Keratinocyte (primary cell): ENCODE results near the gene BSG. TPM values are rescaled to one million over a fixed set of nuclear protein-coding genes. Genes with fewer than 3 reads are reported as not detected.

Experiments
- DNase-seq: peaks from one replicate; pipeline ENCODE4 v3.0.0-alpha.2; 2011; ENCODE audit warnings: low read depth, missing footprints, low spot score
- FAIRE-seq: peaks from 2 replicates; lab custom pipeline; 2011; peaks lifted over from hg19 to GRCh38; lab: Jason Lieb, UNC
- H2AFZ ChIP-seq: 2 replicates; pipeline ENCODE4 v1.6.0; 2012; ENCODE audit warnings: low read length, control low read depth, inconsistent platforms; ENCODE audit not compliant: control insufficient read depth
- H3K27ac ChIP-seq: 2 replicates; pipeline ENCODE4 v1.5.1; 2011; ENCODE audit warnings: low read length; ENCODE audit not compliant: control insufficient read depth, insufficient read depth
- H3K27me3 ChIP-seq: 3 replicates; pipeline ENCODE4 v1.6.0; 2011; ENCODE audit warnings: low read length; ENCODE audit not compliant: control insufficient read depth, insufficient read depth; ENCODE audit errors: extremely low read depth
- H3K36me3 ChIP-seq, 2 experiments: 2 replicates in 1 of 2; 3 replicates in 1 of 2; pipeline ENCODE4 v1.5.1; 2011; ENCODE audit warnings: low read length in 2 of 2, mild to moderate bottlenecking in 1 of 2; ENCODE audit not compliant: control insufficient read depth in 2 of 2, insufficient read depth in 2 of 2; ENCODE audit errors: extremely low read depth in 1 of 2
- H3K4me1 ChIP-seq: 3 replicates; pipeline ENCODE4 v1.5.1; 2011; ENCODE audit warnings: low read length; ENCODE audit not compliant: control insufficient read depth, insufficient read depth; ENCODE audit errors: extremely low read depth
- H3K4me2 ChIP-seq: 3 replicates; pipeline ENCODE4 v1.6.0; 2011; ENCODE audit warnings: low read depth, low read length; ENCODE audit not compliant: control insufficient read depth, insufficient read depth; ENCODE audit errors: extremely low read depth
- H3K4me3 ChIP-seq, 3 experiments: fragments of 200-600 bp in 1 of 3; sonication (generic) in 1 of 3; 2 replicates in 2 of 3; 3 replicates in 1 of 3; pipeline ENCODE4 v1.5.1; 2011 to 2016; ENCODE audit warnings: low read length in 3 of 3, mild to moderate bottlenecking in 3 of 3, control low read depth in 2 of 3, inconsistent platforms in 1 of 3, low read depth in 1 of 3, mixed read lengths in 1 of 3, mixed run types in 1 of 3, moderate library complexity in 1 of 3; ENCODE audit not compliant: control insufficient read depth in 2 of 3, insufficient read depth in 2 of 3; ENCODE audit errors: extremely low read depth in 1 of 3
- H3K79me2 ChIP-seq: 2 replicates; pipeline ENCODE4 v1.6.0; 2012; ENCODE audit warnings: low read length; ENCODE audit not compliant: control insufficient read depth, insufficient read depth
- H3K9ac ChIP-seq: 3 replicates; pipeline ENCODE4 v1.6.0; 2011; ENCODE audit warnings: low read length; ENCODE audit not compliant: control insufficient read depth, insufficient read depth; ENCODE audit errors: extremely low read depth
- H3K9me1 ChIP-seq: 3 replicates; pipeline ENCODE4 v1.6.0; 2011; ENCODE audit warnings: low read length; ENCODE audit not compliant: control insufficient read depth, insufficient read depth; ENCODE audit errors: extremely low read depth
- H3K9me3 ChIP-seq: 2 replicates; pipeline ENCODE4 v1.5.1; 2012; ENCODE audit warnings: low read depth, low read length; ENCODE audit not compliant: control insufficient read depth
- H4K20me1 ChIP-seq: 3 replicates; pipeline ENCODE4 v1.6.0; 2011; ENCODE audit warnings: low read length; ENCODE audit not compliant: control insufficient read depth, insufficient read depth; ENCODE audit errors: extremely low read depth
- CTCF ChIP-seq, 3 experiments: IDR thresholded peaks in 1 of 3; conservative IDR thresholded peaks in 1 of 3; optimal IDR thresholded peaks in 1 of 3; 2 replicates in 2 of 3; 3 replicates in 1 of 3; pipeline versions ENCODE3 to v1.5.1; 2011; ENCODE audit warnings: low read length in 3 of 3, mild to moderate bottlenecking in 3 of 3, moderate library complexity in 2 of 3, control low read depth in 1 of 3, inconsistent platforms in 1 of 3; ENCODE audit not compliant: insufficient read depth in 2 of 3; ENCODE audit errors: extremely low read depth in 1 of 3
- EZH2 ChIP-seq: IDR thresholded peaks from one replicate; pipeline ENCODE4 v1.6.1; 2012; ENCODE audit warnings: inconsistent platforms, mild to moderate bottlenecking, low read length, moderate library complexity
- dilution Hi-C: fragments of 300-500 bp; cut with MboI; formaldehyde crosslinking; loops from one replicate; pipeline ENCODE4 v1.7.0; 2020; ENCODE audit warnings: low sequenced_read_pairs; ENCODE audit not compliant: extremely low pct_ligation_motif_present
- polyA plus RNA-seq, 5 experiments: library from polyadenylated mRNA; depleted of rRNA in 3 of 5; stranded (reverse) in 3 of 5; stranded (forward) in 1 of 5; unstranded in 1 of 5; fragments of >200 nt; gene quantifications; 1 replicate in 1 of 5; 2 replicates in 3 of 5; 3 replicates in 1 of 5; pipeline versions ENCODE4 v1.2.1 to v1.2.3, GENCODE V29; 2011 to 2012; ENCODE audit warnings: missing spikeins in 2 of 5, low read depth in 1 of 5, low replicate concordance in 1 of 5

The BSG gene
- polyA plus RNA-seq, 1 donor (not counting 4 experiments of a cell fraction or from before 2014, with no cell fraction given) = 388 TPM

GRCh38 chr19:534088-534487 is 38.3 kb upstream of the BSG start:
- Histone ChIP-seq H3K27me3 (no peaks in the 10 kb centered on the region), H3K4me1 (peaks cover 13% of the 10 kb centered on the region), H3K36me3 (peaks cover 10 to 16% of the 10 kb centered on the region in 2 experiments), H3K4me3 (peak overlapping the region in 1 of 3 experiments; percentile 94), H3K27ac (no peak overlapping the region), H4K20me1 (peaks cover 22% of the 10 kb centered on the region), H3K79me2 (peaks cover 47% of the 10 kb centered on the region), H3K9ac (no peak overlapping the region), H3K9me3 (no peaks in the 10 kb centered on the region), H2AFZ (no peak overlapping the region), H3K4me2 (peak overlapping the region; percentile 99), H3K9me1 (peaks cover 4% of the 10 kb centered on the region)
- TF ChIP-seq EZH2 (no peak), CTCF (optimal IDR thresholded peaks at IDR 0.05 in 1 of 3, IDR thresholded peaks at IDR 0.05 in 1 of 3, conservative IDR thresholded peaks at IDR 0.05 in 1 of 3; ENCODE audit: extremely low read depth in 1 of 3, insufficient read depth in 2 of 3, low read length in 3 of 3) (peak in 1 of 3 experiments; percentile 26)
- dilution Hi-C loops = no loop called here
- no peak for DNase-seq
- no peak for FAIRE-seq

- Histone ChIP-seq H3K79me2 (peaks cover 47% of the 10 kb centered on the region), H3K27me3 (no peaks in the 10 kb centered on the region), H3K4me3 (no peak overlapping the region), H3K4me1 (peaks cover 13% of the 10 kb centered on the region), H3K36me3 (peaks cover 10 to 16% of the 10 kb centered on the region in 2 experiments), H3K4me2 (no peak overlapping the region), H2AFZ (no peak overlapping the region), H3K27ac (no peak overlapping the region), H4K20me1 (peaks cover 22% of the 10 kb centered on the region), H3K9ac (no peak overlapping the region), H3K9me3 (no peaks in the 10 kb centered on the region), H3K9me1 (peaks cover 4% of the 10 kb centered on the region)
- DNase-seq (no peak), FAIRE-seq (no peak)
- dilution Hi-C loops = no loop called here
- TF ChIP-seq CTCF (optimal IDR thresholded peaks at IDR 0.05 in 1 of 3, IDR thresholded peaks at IDR 0.05 in 1 of 3, conservative IDR thresholded peaks at IDR 0.05 in 1 of 3; ENCODE audit: extremely low read depth in 1 of 3, insufficient read depth in 2 of 3, low read length in 3 of 3) = no peak
- TF ChIP-seq EZH2 = no peak
Observed at GRCh38 chr19:535017-535835, 37.2 kb upstream of the BSG start.
